ENCODE measurements around the gene SEPTIN1.

DNA sequence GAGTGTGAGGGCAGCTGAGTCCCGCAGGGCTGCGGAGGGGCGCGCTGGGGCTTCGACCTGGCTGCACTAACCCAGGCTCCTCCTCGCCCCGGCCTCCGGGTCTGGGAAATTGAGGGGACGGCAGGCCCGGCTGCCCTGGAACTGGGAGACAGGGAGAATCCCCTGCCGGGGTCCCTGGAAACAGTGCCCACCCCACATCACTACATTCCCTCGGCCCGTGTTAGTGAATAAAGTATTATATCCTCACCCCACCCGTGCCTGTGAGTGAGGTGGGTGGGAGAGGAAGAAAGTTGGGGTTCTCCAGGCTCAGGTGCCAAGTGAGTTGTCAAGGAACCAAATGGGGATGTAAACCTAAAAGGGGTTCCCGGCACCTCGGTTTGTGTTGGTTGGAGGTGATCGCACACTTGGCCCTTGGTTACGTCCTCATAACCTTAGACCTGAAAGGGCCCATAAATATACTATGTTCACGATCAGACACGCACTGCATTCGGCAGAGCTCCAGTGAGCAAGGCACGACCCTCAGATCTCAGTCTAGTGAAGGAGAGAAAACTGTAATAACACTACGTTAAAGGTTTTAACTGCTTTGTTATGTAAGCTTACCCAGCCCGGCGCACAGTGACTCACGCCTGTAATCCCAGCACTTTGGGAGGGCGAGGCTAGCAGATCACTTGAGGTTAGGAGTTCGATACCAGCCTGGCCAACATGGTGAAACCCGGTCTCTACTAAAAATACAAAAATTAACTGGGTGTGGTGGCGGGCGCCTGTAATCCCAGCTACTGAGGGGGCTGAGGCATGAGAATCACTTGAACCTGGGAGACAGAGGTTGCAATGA is 36.2 kb upstream of the SEPTIN1 start:
- TF ChIP-seq, protein P1, sequence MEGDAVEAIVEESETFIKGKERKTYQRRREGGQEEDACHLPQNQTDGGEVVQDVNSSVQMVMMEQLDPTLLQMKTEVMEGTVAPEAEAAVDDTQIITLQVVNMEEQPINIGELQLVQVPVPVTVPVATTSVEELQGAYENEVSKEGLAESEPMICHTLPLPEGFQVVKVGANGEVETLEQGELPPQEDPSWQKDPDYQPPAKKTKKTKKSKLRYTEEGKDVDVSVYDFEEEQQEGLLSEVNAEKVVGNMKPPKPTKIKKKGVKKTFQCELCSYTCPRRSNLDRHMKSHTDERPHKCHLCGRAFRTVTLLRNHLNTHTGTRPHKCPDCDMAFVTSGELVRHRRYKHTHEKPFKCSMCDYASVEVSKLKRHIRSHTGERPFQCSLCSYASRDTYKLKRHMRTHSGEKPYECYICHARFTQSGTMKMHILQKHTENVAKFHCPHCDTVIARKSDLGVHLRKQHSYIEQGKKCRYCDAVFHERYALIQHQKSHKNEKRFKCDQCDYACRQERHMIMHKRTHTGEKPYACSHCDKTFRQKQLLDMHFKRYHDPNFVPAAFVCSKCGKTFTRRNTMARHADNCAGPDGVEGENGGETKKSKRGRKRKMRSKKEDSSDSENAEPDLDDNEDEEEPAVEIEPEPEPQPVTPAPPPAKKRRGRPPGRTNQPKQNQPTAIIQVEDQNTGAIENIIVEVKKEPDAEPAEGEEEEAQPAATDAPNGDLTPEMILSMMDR (IDR thresholded peaks at IDR 0.05) = no peak
- no peak for TF ChIP-seq POLR2A (IDR thresholded peaks at IDR 0.05)

All from esophagus squamous epithelium (tissue), 4 donors.